Activated gamma-delta T cell treated with Interleukin-2 at 50 U/mL for 16 hours (primary cell): ENCODE data around the gene SYNRG.
A peak's percentile ranks its signal among the peaks of the same experiment; 100 is the strongest.

Source experiments
- DNase-seq: peaks from one replicate; pipeline ENCODE4 v3.0.0-alpha.2; 2020

SYNRG gene

DNA sequence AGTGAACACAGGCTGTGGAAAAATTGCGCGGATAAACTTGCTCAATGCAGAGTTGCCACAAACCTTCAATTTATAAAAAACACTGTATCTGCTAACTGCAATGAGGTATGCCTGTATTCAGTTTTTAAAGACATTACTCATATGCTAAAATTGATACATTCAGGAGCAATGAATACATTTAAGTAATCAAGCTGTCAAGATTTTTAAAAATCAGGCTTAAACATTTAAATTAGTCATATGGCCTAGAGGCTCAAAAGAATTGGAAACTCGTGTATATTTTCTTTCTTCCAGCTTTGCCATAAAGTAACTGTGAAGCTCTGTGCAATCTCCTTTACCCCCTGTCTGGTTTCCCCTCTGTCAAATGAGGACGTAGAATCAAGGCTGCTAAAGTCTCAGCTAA, 4.1 kb downstream of the SYNRG start:
- DNase-seq, result no peak

DNA sequence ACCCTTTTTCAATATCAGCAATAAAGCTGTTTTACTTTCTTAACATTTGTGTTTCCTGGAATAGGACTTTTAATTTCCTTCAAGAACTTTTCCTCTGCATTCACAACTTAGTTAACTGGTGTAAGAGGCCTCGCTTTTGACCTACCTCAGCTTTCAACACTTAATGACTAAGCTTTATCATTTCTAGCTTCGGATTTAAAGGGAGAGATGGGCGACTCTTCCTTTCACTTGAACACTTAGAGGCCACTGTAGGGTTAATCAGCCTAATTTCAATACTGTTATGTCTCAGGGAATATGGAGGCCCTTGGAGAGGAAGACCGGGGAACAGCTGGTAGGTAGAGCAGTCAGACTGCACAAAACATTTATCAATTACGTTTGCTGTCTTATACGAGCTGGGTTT, 4.7 kb downstream of the SYNRG start:
- DNase-seq, result no peak

- no peak for DNase-seq
Observed at GRCh38 chr17:37598145-37598544, 11.1 kb downstream of the SYNRG start.

GRCh38 chr17:37592291-37592690, 16.9 kb downstream of the SYNRG start:
- no peak for DNase-seq

DNA sequence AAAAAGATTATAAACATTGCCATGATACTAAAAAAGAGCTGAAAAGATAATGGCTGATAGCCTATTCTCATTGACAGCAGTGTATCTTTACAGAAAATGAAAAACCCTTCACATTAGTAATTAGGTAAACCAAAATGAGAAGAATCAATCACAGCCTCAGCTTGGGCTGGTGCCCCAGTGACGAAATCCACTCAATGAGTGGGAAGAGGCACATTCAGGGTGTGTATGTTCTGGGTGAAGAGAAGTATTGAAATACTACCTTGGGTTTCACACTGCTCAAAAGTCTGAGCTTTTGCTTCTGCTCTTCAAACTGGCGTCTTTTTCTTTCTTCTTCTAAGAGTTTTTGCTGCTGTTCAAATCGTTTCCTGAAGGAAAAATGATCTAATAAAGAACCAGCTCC, 24.2 kb downstream of the SYNRG start:
- no peak for DNase-seq

DNA sequence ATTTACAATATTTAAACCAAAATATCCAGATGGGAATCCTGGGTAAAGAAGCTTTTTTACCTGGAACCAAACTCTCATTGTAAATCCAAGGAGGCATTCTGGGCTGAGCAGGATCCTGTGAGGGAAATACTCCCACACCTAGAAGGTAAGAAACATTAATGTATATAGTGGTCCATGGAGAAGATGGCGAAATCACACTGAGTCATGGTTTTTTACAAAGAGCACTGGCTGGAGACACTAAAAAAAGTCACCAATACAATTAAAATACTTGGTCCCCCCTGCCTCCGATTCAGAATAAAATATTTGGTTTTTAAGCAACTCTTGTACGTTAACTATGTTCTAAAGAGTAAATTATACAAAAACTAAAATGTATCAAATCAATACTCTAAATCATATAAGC, 32.9 kb downstream of the SYNRG start:
- no peak for DNase-seq

DNA sequence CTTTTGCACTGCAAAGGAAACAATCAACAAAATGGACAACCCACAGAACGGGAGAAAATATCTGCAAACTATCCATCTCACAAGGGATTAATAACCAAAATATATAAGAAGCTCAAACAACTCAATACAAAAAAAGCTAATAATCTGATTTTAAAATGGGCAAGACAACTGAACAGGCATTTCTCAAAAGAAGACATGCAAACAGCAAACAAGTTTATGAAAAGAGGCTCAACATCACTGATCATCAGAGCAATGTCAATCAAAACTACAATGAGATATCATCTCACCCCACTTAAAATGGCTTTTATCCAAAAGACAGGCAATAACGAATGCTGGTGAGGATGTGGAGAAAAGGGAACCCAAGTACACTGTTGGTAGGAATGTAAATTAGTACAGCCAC, 34.8 kb downstream of the SYNRG start:
- no peak for DNase-seq

DNA sequence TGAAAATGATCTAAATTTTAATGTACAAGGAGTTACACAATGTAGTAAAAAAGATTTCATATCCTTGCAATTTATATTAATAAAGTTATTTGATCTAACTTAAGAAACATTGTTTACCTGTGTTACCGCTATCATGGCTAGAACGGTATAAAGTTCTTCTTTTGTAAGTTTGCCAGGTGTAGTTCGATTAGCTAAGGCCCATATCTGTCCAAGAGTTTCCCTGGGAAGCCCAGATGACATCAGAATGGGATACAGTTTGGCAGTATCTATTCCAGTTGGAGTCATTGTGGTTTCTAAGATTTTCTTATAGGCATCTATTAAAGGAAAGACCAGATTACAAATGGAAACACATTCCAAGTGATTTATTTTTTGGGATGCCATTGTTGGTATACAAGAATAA, 37.5 kb downstream of the SYNRG start:
- no peak for DNase-seq

DNA sequence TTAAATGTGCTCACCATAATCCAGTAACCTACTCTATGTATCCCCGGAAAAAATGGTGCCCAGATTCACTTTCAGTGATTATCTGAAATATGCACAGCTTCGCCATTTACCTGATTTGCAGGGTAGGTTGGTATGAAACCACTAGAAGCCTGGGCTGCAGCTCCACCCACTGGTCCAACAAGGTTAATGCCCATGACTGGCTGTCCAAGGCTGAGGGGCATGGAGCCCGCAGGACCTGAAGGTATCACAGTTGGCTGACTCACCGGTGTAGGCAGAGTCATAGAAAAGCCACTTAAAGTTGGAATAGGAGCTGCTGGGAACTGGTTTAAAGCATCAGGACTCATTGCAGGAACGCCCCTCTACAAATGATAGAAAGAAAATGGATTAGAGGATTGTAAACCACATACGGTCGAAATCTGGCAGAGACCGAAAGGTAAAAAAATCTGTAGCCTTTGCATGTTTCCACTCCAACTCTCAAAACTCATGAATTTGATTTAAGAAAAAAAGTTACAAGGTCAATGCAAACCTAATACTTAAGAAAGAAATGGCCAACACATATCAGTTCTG, 38.6 kb downstream of the SYNRG start:
- peak; percentile 11 for DNase-seq

DNA sequence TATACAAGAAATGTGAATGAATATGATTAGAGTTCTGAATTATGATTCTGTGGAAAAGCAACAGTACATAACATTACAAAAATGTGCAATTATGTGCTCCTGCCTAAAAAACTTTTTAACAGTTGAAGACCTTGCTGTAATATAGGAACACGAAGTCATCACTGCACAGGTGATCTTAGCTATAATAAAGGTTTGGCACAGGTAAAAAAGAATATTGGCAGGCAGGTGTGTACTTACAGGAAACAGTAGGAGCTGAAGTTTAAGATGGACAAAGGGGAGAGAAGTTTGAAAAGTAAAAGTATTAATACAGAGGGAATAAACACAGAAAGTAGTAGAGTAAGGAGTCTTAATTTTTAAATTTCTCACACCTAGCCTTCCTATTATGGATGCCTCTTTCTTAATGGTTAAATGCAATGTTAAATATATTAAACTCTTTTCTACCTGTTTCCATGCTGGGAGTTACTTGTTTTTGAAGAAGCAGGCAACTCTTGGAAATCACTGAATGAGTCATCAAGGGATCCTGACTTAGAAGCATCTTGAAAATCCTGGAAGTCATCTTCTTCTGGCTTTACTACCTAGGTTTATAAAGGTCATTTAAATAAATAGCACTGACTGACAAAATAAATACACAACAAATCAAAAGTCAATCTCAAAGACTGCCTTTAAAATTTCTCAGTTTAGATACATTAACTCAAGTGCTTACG, 40.7 kb downstream of the SYNRG start:
- DNase-seq, result no peak

- no peak for DNase-seq
Observed at GRCh38 chr17:37567538-37567937, 41.7 kb downstream of the SYNRG start.

- DNase-seq, result no peak
Observed at GRCh38 chr17:37567137-37567536, 42.1 kb downstream of the SYNRG start.

DNA sequence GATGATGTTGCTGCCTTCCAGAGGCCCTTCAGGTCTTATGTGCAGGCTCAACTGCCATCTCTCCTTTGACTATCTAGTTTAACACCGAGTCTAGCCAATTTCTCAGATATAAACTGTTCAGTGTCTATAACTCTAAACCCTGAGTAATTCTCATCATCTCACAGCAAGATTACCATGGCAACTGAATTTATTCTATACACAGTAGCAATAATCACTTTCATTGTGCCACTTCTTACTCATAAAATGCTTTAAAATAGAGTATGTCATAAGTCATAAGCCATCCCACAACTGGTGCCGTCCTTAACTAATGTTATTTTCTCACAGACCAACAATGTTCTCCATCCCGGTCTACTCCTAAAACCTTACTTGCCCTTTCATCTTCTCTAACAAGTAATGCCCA, 45.0 kb downstream of the SYNRG start:
- no peak for DNase-seq

DNA sequence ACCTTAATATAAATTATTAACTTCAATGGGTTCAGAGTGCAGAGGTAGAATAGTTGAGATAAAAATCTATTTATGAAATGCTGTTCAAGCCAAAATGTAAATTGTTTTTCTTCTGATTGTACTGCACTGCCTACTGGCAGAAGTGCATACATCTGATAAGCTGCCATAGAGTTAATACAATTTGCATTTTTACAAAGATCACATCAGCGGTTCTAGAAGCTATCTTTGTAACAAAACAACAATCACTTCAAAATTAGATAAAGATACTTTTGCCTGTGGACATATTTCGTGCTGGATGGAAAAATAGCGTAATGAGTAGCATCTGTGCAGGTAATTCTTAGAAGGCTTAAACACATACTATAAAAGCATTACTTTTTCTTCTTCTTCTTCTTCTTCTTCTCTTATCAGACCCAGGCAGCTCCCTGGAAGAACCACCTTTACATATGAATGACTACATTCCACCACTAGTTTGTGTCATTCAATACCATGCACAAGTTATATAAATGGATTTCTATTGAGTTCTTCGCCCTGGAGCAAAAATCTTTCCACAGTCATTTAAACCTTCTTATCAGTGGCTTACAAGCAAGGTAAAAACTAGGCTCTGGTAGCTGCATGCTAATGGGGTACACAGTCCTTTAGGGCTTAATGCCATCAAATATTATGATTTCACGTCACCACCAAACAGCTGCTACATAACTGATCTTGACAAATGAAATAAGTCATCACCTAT, 47.0 kb downstream of the SYNRG start:
- DNase-seq, result no peak

- DNase-seq, result no peak
Observed at GRCh38 chr17:37558299-37558698, 50.9 kb downstream of the SYNRG start.

DNA sequence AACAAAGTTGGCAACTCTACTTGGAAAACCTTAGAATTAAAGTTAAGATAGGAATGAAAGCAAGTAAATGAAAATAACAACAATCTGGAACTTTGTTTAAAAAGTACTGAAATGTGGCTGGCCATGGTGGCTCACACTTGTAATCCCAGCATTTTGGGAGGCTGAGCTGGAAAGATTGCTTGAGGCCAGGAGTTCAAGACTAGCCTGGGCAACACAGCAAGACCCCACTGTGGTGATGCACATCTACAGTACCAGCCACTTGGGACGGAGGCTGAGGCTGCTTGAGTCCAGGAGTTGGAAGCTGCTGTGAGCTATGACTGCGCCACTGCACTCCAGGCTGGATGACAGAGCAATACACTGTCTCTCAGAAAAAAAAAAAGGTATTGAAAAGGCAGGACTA, 51.7 kb downstream of the SYNRG start:
- no peak for DNase-seq

DNA sequence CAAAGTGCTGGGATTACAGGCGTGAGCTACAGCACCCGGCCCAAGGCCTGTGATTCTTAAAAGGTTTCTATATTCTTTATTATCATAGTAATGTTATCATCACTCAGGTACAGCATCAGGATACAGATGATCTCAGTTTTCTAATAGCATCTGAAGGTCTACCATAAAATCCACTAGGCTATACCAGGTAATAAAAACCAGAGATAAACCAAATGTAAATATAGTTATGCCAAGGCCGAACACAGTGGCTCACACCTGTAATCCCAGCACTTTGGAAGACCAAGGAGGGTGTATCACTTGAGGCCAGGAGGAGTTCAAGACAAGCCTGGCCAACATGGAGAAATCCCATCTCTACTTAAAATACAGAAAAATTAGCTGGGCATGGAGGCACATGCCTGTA, 53.8 kb downstream of the SYNRG start:
- no peak for DNase-seq

- no peak for DNase-seq
Observed at GRCh38 chr17:37553401-37553966, 55.7 kb downstream of the SYNRG start.

GRCh38 chr17:37551788-37552187, 57.4 kb downstream of the SYNRG start:
- DNase-seq, result no peak

- DNase-seq, result no peak
Observed at GRCh38 chr17:37547986-37548385, 61.2 kb downstream of the SYNRG start.

DNA sequence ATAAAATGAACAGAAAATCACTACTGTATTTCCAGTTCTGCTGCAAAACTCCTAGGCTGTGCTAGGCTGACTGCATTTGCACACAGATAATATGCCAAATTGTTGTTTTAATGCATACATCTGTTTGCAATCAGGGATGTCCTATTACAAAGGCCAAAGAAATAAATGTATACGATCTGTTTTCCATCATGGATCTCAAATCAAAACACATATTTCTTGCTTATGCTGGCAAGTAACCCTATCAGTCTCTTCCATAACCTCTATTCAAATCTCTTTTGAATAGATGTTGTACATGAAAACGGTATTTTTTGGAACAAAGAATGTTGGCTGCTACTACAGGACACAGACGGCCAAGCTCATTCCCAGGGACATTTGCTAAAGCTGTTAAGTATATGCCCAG, 62.9 kb downstream of the SYNRG start:
- no peak for DNase-seq

GRCh38 chr17:37545486-37545885, 63.7 kb downstream of the SYNRG start:
- DNase-seq, result no peak

GRCh38 chr17:37543637-37544052, 65.6 kb downstream of the SYNRG start:
- DNase-seq, result no peak
